Activated naive CD4-positive, alpha-beta T cell treated with anti-CD3 and anti-CD28 coated beads for 36 hours (primary cell): ENCODE results near the gene GPR55. TPM values are rescaled to one million over a fixed set of nuclear protein-coding genes. Genes with fewer than 3 reads are reported as not detected.

ENCODE experiments used
- CTCF ChIA-PET: fragments of 350-600 bp; sonication (Branson Sonifier 250); formaldehyde crosslinking; loops from one replicate; lab custom pipeline; 2021; ENCODE audit warnings: antibody characterized with exemption; lab: Charles Lee
- DNase-seq: peaks from one replicate; pipeline ENCODE4 v3.0.0-alpha.2; 2020
- H3K27ac Mint-ChIP-seq: one replicate; pipeline ENCODE4 v1.8.0; 2021; ENCODE audit warnings: mild to moderate bottlenecking, mixed read lengths
- H3K27me3 Mint-ChIP-seq: one replicate; pipeline ENCODE4 v1.8.0; 2021; ENCODE audit warnings: low read depth, mixed read lengths
- H3K36me3 Mint-ChIP-seq: one replicate; pipeline ENCODE4 v1.8.0; 2021; ENCODE audit warnings: low read depth, mixed read lengths
- H3K4me1 Mint-ChIP-seq: one replicate; pipeline ENCODE4 v1.8.0; 2021; ENCODE audit warnings: low read depth, mixed read lengths
- H3K4me3 Mint-ChIP-seq: one replicate; pipeline ENCODE4 v1.8.0; 2021; ENCODE audit warnings: mild to moderate bottlenecking, moderate library complexity, mixed read lengths
- H3K9me3 Mint-ChIP-seq: one replicate; pipeline ENCODE4 v1.8.0; 2021; ENCODE audit warnings: mixed read lengths
- intact Hi-C: fragments of 100-400 bp; cut with micrococcal nuclease; formaldehyde crosslinking; loops from one replicate; pipeline ENCODE4 v1.15.1; 2023
- total RNA-seq, 2 experiments: library from RNA; stranded (reverse); gene quantifications; one replicate each; pipeline ENCODE4 v1.2.3, GENCODE V29; 2021

The GPR55 gene
- total RNA-seq, 2 experiments from 2014 or later = 0.35 to 0.43 TPM

GRCh38 chr2:230920167-230920566 lies 4.9 kb downstream of the GPR55 start:
- intact Hi-C loops = loop anchor here (5.0 kb wide), 1 partner anchor 137 kb away; the partner anchor contains the start of gene PSMD1
- DNase-seq = peak; percentile 23
- H3K27me3 Mint-ChIP-seq = peaks cover 2% of the 10 kb centered on the region
- H3K4me1 Mint-ChIP-seq = peaks cover 72% of the 10 kb centered on the region
- no peaks in the 10 kb centered on the region for H3K9me3 Mint-ChIP-seq
- H3K27ac Mint-ChIP-seq = no peak overlapping the region
- H3K4me3 Mint-ChIP-seq = peak overlapping the region; percentile 47
- H3K36me3 Mint-ChIP-seq = no peaks in the 10 kb centered on the region
- CTCF ChIA-PET = interaction anchor here (0.7 to 1.7 kb wide), 6 partner anchors 12 to 290 kb away, joined by 3 to 7 read pairs (median 4); no protein-coding TSS in a partner anchor

GRCh38 chr2:230919681-230920080 lies 5.4 kb downstream of the GPR55 start:
- CTCF ChIA-PET = interaction anchor here (1.1 to 1.7 kb wide), 3 partner anchors 16 to 68 kb away, joined by 3 to 7 read pairs (median 6); no protein-coding TSS in a partner anchor
- peak overlapping the region; percentile 47 for H3K4me3 Mint-ChIP-seq

GRCh38 chr2:230919240-230919639 lies 5.8 kb downstream of the GPR55 start:
- intact Hi-C loops = loop anchor here (1.0 kb wide), 2 partner anchors 14 to 55 kb away; no protein-coding TSS in a partner anchor
- Mint-ChIP-seq H3K27me3 (peaks cover 2% of the 10 kb centered on the region), H3K4me1 (peaks cover 63% of the 10 kb centered on the region), H3K27ac (peak overlapping the region; percentile 63), H3K9me3 (no peaks in the 10 kb centered on the region), H3K36me3 (no peaks in the 10 kb centered on the region), H3K4me3 (no peak overlapping the region)
- CTCF ChIA-PET = interaction anchor here (1.7 kb wide), 1 partner anchor 68 kb away, joined by 6 read pairs; no protein-coding TSS in a partner anchor
- no peak for DNase-seq

More at GRCh38 chr2:230919681-230920080, 5.4 kb downstream of the GPR55 start:
- Mint-ChIP-seq H3K27ac (no peak overlapping the region), H3K27me3 (peaks cover 2% of the 10 kb centered on the region), H3K36me3 (no peaks in the 10 kb centered on the region), H3K9me3 (no peaks in the 10 kb centered on the region), H3K4me1 (peaks cover 67% of the 10 kb centered on the region)
- intact Hi-C loops = loop anchor here (1.0 to 5.0 kb wide), 3 partner anchors 14 to 138 kb away; partner anchors contain the start of gene PSMD1
- DNase-seq = no peak

GRCh38 chr2:230916218-230916617 lies 8.8 kb downstream of the GPR55 start:
- no peak overlapping the region for H3K4me3 Mint-ChIP-seq

GRCh38 chr2:230915319-230915718 lies 9.7 kb downstream of the GPR55 start:
- peak; percentile 2 for DNase-seq
- Mint-ChIP-seq H3K4me1 (peaks cover 36% of the 10 kb centered on the region), H3K4me3 (no peak overlapping the region), H3K36me3 (no peaks in the 10 kb centered on the region), H3K27me3 (peaks cover 1% of the 10 kb centered on the region), H3K9me3 (no peaks in the 10 kb centered on the region), H3K27ac (no peak overlapping the region)
- intact Hi-C loops = no loop called here
- CTCF ChIA-PET = no interaction called here

More at GRCh38 chr2:230916218-230916617, 8.8 kb downstream of the GPR55 start:
- intact Hi-C loops = no loop called here
- Mint-ChIP-seq H3K36me3 (no peaks in the 10 kb centered on the region), H3K4me1 (peaks cover 38% of the 10 kb centered on the region), H3K27me3 (peaks cover 1% of the 10 kb centered on the region), H3K27ac (no peak overlapping the region), H3K9me3 (no peaks in the 10 kb centered on the region)
- DNase-seq = no peak
- CTCF ChIA-PET = no interaction called here

GRCh38 chr2:230914886-230915285 lies 10.2 kb downstream of the GPR55 start:
- no peak for DNase-seq

GRCh38 chr2:230913406-230914143 lies 11.5 kb downstream of the GPR55 start:
- peak; percentile 58 for DNase-seq
- intact Hi-C loops = loop anchor here (1.0 to 2.0 kb wide), 2 partner anchors 65 to 89 kb away; no protein-coding TSS in a partner anchor
- CTCF ChIA-PET = interaction anchor here (0.6 to 2.4 kb wide), 12 partner anchors 8 to 439 kb away, joined by 3 to 12 read pairs (median 4); no protein-coding TSS in a partner anchor
- Mint-ChIP-seq H3K9me3 (no peaks in the 10 kb centered on the region), H3K4me1 (peaks cover 28% of the 10 kb centered on the region), H3K27me3 (peaks cover 1% of the 10 kb centered on the region), H3K27ac (no peak overlapping the region), H3K36me3 (no peaks in the 10 kb centered on the region), H3K4me3 (no peak overlapping the region)

More at GRCh38 chr2:230914886-230915285, 10.2 kb downstream of the GPR55 start:
- CTCF ChIA-PET = no interaction called here
- H3K36me3 Mint-ChIP-seq = no peaks in the 10 kb centered on the region
- H3K9me3 Mint-ChIP-seq = no peaks in the 10 kb centered on the region
- H3K4me3 Mint-ChIP-seq = no peak overlapping the region
- H3K27ac Mint-ChIP-seq = no peak overlapping the region
- peaks cover 1% of the 10 kb centered on the region for H3K27me3 Mint-ChIP-seq
- intact Hi-C loops = no loop called here
- H3K4me1 Mint-ChIP-seq = peaks cover 31% of the 10 kb centered on the region

- peaks cover 27% of the 10 kb centered on the region for H3K4me1 Mint-ChIP-seq
- no peak overlapping the region for H3K4me3 Mint-ChIP-seq
- CTCF ChIA-PET = interaction anchor here (0.6 to 2.4 kb wide), 9 partner anchors 8 to 1845 kb away, joined by 3 to 12 read pairs (median 5); no protein-coding TSS in a partner anchor
- no peaks in the 10 kb centered on the region for H3K36me3 Mint-ChIP-seq
- peaks cover 1% of the 10 kb centered on the region for H3K27me3 Mint-ChIP-seq
- H3K27ac Mint-ChIP-seq = no peak overlapping the region
- intact Hi-C loops = loop anchor here (1.0 to 2.0 kb wide), 2 partner anchors 64 to 88 kb away; no protein-coding TSS in a partner anchor
- no peaks in the 10 kb centered on the region for H3K9me3 Mint-ChIP-seq
- DNase-seq = no peak
Observed at GRCh38 chr2:230912724-230913123, 12.3 kb downstream of the GPR55 start.

- DNase-seq = peak; percentile 1
- no peak overlapping the region for H3K4me3 Mint-ChIP-seq
- peaks cover 26% of the 10 kb centered on the region for H3K4me1 Mint-ChIP-seq
- peaks cover 1% of the 10 kb centered on the region for H3K27me3 Mint-ChIP-seq
- H3K27ac Mint-ChIP-seq = no peak overlapping the region
- no peaks in the 10 kb centered on the region for H3K36me3 Mint-ChIP-seq
- H3K9me3 Mint-ChIP-seq = no peaks in the 10 kb centered on the region
- intact Hi-C loops = loop anchor here (2.0 kb wide), 1 partner anchor 63 kb away; no protein-coding TSS in a partner anchor
- CTCF ChIA-PET = interaction anchor here (0.8 to 2.4 kb wide), 4 partner anchors 14 to 88 kb away, joined by 3 to 12 read pairs (median 6); no protein-coding TSS in a partner anchor
Observed at GRCh38 chr2:230912046-230912445, 13.0 kb downstream of the GPR55 start.

GRCh38 chr2:230910546-230911177 lies 14.4 kb downstream of the GPR55 start:
- DNase-seq = peak; percentile 24
- Mint-ChIP-seq H3K36me3 (no peaks in the 10 kb centered on the region), H3K4me1 (peaks cover 31% of the 10 kb centered on the region), H3K9me3 (no peaks in the 10 kb centered on the region), H3K27me3 (peaks cover 1% of the 10 kb centered on the region), H3K4me3 (no peak overlapping the region), H3K27ac (no peak overlapping the region)
- intact Hi-C loops = no loop called here
- CTCF ChIA-PET = interaction anchor here (1.1 to 1.8 kb wide), 2 partner anchors 60 to 76 kb away, joined by 5 to 7 read pairs; no protein-coding TSS in a partner anchor

GRCh38 chr2:230909841-230910545 lies 15.0 kb downstream of the GPR55 start:
- no peak overlapping the region for H3K4me3 Mint-ChIP-seq
- peaks cover 38% of the 10 kb centered on the region for H3K4me1 Mint-ChIP-seq
- peak; percentile 1 for DNase-seq
- peaks cover 1% of the 10 kb centered on the region for H3K27me3 Mint-ChIP-seq
- H3K27ac Mint-ChIP-seq = no peak overlapping the region
- no peaks in the 10 kb centered on the region for H3K36me3 Mint-ChIP-seq
- CTCF ChIA-PET = interaction anchor here (1.8 kb wide), 1 partner anchor 59 kb away, joined by 5 read pairs; no protein-coding TSS in a partner anchor
- intact Hi-C loops = loop anchor here (10.0 kb wide), 1 partner anchor 555 kb away; the partner anchor contains the start of gene NCL
- no peaks in the 10 kb centered on the region for H3K9me3 Mint-ChIP-seq
